HEK293T (cell line): ENCODE measurements around the gene TRAF3.

Source experiments
- BHLHE40 ChIP-seq: fragments of 450-650 bp; IDR thresholded peaks from 2 replicates; pipeline ENCODE4 v1.6.1; 2016; ENCODE audit warnings: mild to moderate bottlenecking, moderate library complexity, borderline replicate concordance
- FOXA1 ChIP-seq: fragments of 450-650 bp; IDR thresholded peaks from 2 replicates; pipeline ENCODE4 v1.6.1; 2016; ENCODE audit warnings: mild to moderate bottlenecking
- FOXM1 ChIP-seq: fragments of 450-650 bp; IDR thresholded peaks from 2 replicates; pipeline ENCODE4 v1.6.1; 2017; ENCODE audit warnings: mild to moderate bottlenecking, borderline replicate concordance

DNA sequence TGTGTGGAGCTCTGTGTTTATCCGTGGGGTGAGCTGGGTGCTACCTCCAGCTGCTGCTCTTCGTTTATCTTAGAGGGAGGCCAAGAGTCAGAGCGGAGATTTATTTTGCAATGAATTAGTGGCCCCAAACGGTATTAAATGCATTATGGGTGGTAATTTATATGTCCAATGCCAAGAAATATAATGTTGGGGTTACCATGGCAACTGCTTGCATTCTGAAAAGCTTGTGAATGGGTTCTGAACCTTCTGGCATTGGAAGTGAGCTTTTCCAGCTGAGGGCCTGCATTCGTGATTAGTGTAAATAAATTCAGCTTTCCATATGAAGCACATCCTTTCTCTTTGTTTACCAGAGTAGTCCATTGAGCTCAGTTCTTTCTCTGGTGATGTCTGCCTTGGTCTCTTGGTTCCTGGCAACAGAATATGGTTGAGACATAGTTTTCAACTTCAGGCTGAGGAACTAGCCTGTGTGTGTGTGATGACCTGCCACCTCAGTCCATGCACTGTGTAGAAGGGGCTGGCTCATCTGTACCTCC, 51.8 kb downstream of the TRAF3 start:
- TF ChIP-seq FOXM1 (no peak), BHLHE40 (no peak), FOXA1 (no peak)
